GM12878 (cell line): ENCODE data around the gene COL5A1. TPM values are rescaled to one million over a fixed set of nuclear protein-coding genes. Genes with fewer than 3 reads are reported as not detected.

Experiments used
- ATAC-seq: fragments of 200-7000 bp; cut with Tn5 transposase; 3 replicates; pipeline ENCODE4 v1.9.1; 2020; ENCODE audit warnings: mild to moderate bottlenecking, moderate library complexity
- BruUV-seq: library from RNA; stranded (reverse); fragments of 400-500 nt; replicated peaks from 2 replicates; lab custom pipeline; 2021; lab: Mats Ljungman, UMichigan
- CTCF ChIA-PET: fragments of 300-600 bp; sonication (Branson Sonifier 250); formaldehyde crosslinking; extraction: SDS; loops from one replicate; lab custom pipeline; 2021; ENCODE audit warnings: inconsistent platforms; lab: Yijun Ruan, JAX
- POLR2A ChIA-PET: fragments of 350-600 bp; formaldehyde crosslinking; extraction: SDS; loops from one replicate; lab custom pipeline; 2021; ENCODE audit warnings: inconsistent platforms; lab: Charles Lee
- RAD21 ChIA-PET: fragments of 300-600 bp; sonication (Branson Sonifier 250); formaldehyde crosslinking; loops from one replicate; lab custom pipeline; 2023; ENCODE audit warnings: antibody characterized with exemption; ENCODE audit not compliant: unreplicated experiment; lab: Charles Lee
- SMC1A ChIA-PET: fragments of 300-600 bp; sonication (Branson Sonifier 250); formaldehyde crosslinking; loops from one replicate; lab custom pipeline; 2023; ENCODE audit not compliant: unreplicated experiment, uncharacterized antibody; lab: Charles Lee
- DNase-seq: peaks from one replicate; pipeline ENCODE4 v3.0.0-alpha.2; 2011; ENCODE audit warnings: low read depth, low spot score
- FAIRE-seq: peaks from 3 replicates; lab custom pipeline; 2011; peaks lifted over from hg19 to GRCh38; lab: Jason Lieb, UNC
- H2AFZ ChIP-seq: 2 replicates; pipeline ENCODE4 v1.6.0; 2011; ENCODE audit warnings: low read depth, low read length, control low read depth; ENCODE audit not compliant: control insufficient read depth
- H3K27ac ChIP-seq: 2 replicates; pipeline ENCODE4 v1.5.1; 2011; ENCODE audit warnings: control low read depth; ENCODE audit not compliant: control insufficient read depth, insufficient read depth
- H3K27me3 ChIP-seq, 2 experiments: replicated peaks in 1 of 2; 2 replicates each; pipeline versions ENCODE4 v1.6.0 to v1.6.1; 2011; ENCODE audit warnings: low read length in 1 of 2; ENCODE audit not compliant: control insufficient read depth in 2 of 2, insufficient read depth in 2 of 2
- H3K36me3 ChIP-seq, 2 experiments: 2 replicates each; pipeline ENCODE4 v1.5.1; 2011; ENCODE audit warnings: low read length in 1 of 2; ENCODE audit not compliant: control insufficient read depth in 2 of 2, insufficient read depth in 2 of 2
- H3K4me1 ChIP-seq: 2 replicates; pipeline ENCODE4 v1.6.1; 2011; ENCODE audit warnings: mild to moderate bottlenecking, low read length, moderate library complexity, mixed read lengths; ENCODE audit not compliant: control insufficient read depth, insufficient read depth
- H3K4me2 ChIP-seq: 2 replicates; pipeline ENCODE4 v1.6.0; 2011; ENCODE audit warnings: control low read depth; ENCODE audit not compliant: control insufficient read depth, insufficient read depth
- H3K4me3 ChIP-seq: fragments of 200-600 bp; sonication (generic); 2 replicates; pipeline ENCODE4 v1.5.1; 2016
- H3K79me2 ChIP-seq: 2 replicates; pipeline ENCODE4 v1.6.0; 2011; ENCODE audit warnings: low read length; ENCODE audit not compliant: control insufficient read depth, insufficient read depth
- H3K9ac ChIP-seq: 2 replicates; pipeline ENCODE4 v1.8.0; 2011; ENCODE audit warnings: low read length, control low read depth, mixed read lengths; ENCODE audit not compliant: control insufficient read depth, insufficient read depth
- H3K9me3 ChIP-seq: replicated peaks from 3 replicates; pipeline ENCODE4 v1.5.1; 2011; ENCODE audit warnings: mild to moderate bottlenecking, low read length; ENCODE audit not compliant: control insufficient read depth, insufficient read depth
- H4K20me1 ChIP-seq: 2 replicates; pipeline ENCODE4 v1.6.0; 2011; ENCODE audit not compliant: control insufficient read depth, insufficient read depth
- NKRF ChIP-seq: fragments of 450-650 bp; conservative IDR thresholded peaks from 2 replicates; pipeline ENCODE4 v1.6.1; 2017; ENCODE audit warnings: mild to moderate bottlenecking, moderate library complexity
- WGBS: methylation state at CpG from one replicate; pipeline ENCODE4 v1.1.6; 2016; ENCODE audit warnings: low lambda C conversion rate; ENCODE audit not compliant: insufficient replicate concordance, insufficient coverage; ENCODE audit errors: missing lambda C conversion rate; 5-methylcytosine and 5-hydroxymethylcytosine counted together
- in situ Hi-C: fragments of 300-500 bp; cut with MboI; formaldehyde crosslinking; loops from 9 replicates; pipeline ENCODE4 v1.14.3; 2018; ENCODE audit warnings: mixed read lengths
- intact Hi-C: fragments of 100-400 bp; cut with micrococcal nuclease; formaldehyde crosslinking; loops from one replicate; pipeline ENCODE4 v1.14.2; 2022; ENCODE audit not compliant: unreplicated experiment
- polyA plus RNA-seq, 11 experiments: library from polyadenylated mRNA; depleted of rRNA in 4 of 11; unstranded in 6 of 11; stranded (reverse) in 5 of 11; fragments of >200 nt; fragmentation: Nextera tagmentation in 4 of 11; fragmentation: Illumina TruSeq in 1 of 11; extraction: Ambion mirVana in 4 of 11; extraction: Trizol in 1 of 11; gene quantifications; 1 replicate in 1 of 11; 2 replicates in 10 of 11; pipeline versions ENCODE4 v1.2.1 to v1.2.3, GENCODE V29; 2011 to 2016; ENCODE audit warnings: inconsistent platforms in 2 of 11, missing spikeins in 2 of 11, low read depth in 1 of 11
- total RNA-seq, 4 experiments: library from RNA; depleted of rRNA in 3 of 4; stranded (reverse); fragments of >200 nt in 3 of 4; fragmentation: Illumina TruSeq in 1 of 4; extraction: Trizol in 1 of 4; gene quantifications; 2 replicates each; pipeline versions ENCODE4 v1.2.1 to v1.2.3, GENCODE V29; 2013 to 2021

The COL5A1 gene
- total and polyA plus RNA-seq, 10 of the 15 experiments (the other 5 are each of a cell fraction or from before 2014, with no cell fraction given): under 0.01 to 0.15 (median 0.13) TPM; not detected in 4

GRCh38 chr9:134882204-134882785, 240.7 kb downstream of the COL5A1 start:
- WGBS: 24% methylated on average over 3 of the region's 3 CpGs
- POLR2A ChIA-PET: no interaction called here
- FAIRE-seq: no peak

More at GRCh38 chr9:134882204-134882785, 240.7 kb downstream of the COL5A1 start:
- H3K4me3 ChIP-seq: no peak overlapping the region
- no peak overlapping the region for H3K9ac ChIP-seq
- no peak overlapping the region for H3K4me2 ChIP-seq
- H3K9me3 ChIP-seq: no peaks in the 10 kb centered on the region
- no peak for TF ChIP-seq NKRF
- H3K27ac ChIP-seq: no peak overlapping the region
- CTCF ChIA-PET: no interaction called here
- no peaks in the 10 kb centered on the region for H3K4me1 ChIP-seq
- DNase-seq (no peak), ATAC-seq (no peak)
- RAD21 ChIA-PET: no interaction called here
- H3K27me3 ChIP-seq: no peaks in the 10 kb centered on the region; a peak in 1 of 4 replicates
- H2AFZ ChIP-seq: no peak overlapping the region
- in situ Hi-C loops: no loop called here
- SMC1A ChIA-PET: interaction anchor here (0.9 kb wide), 1 partner anchor 25 kb away, joined by 3 read pairs; no protein-coding TSS in a partner anchor
- H3K36me3 ChIP-seq: no peaks in the 10 kb centered on the region
- H4K20me1 ChIP-seq: no peaks in the 10 kb centered on the region
- no TSS peak for BruUV-seq
- H3K79me2 ChIP-seq: no peaks in the 10 kb centered on the region
- intact Hi-C loops: no loop called here
